DLD1 (cell line): ENCODE measurements around the gene SLC22A4.

Source experiments
- in situ Hi-C: cut with HindIII; loops from 2 replicates; pipeline ENCODE4 v1.10.0; 2017; ENCODE audit warnings: low sequenced_read_pairs

The SLC22A4 gene

GRCh38 chr5:132389051-132389331 lies 94.8 kb downstream of the SLC22A4 start:
- in situ Hi-C loops: loop anchor here (25.0 kb wide), 1 partner anchor 98 kb away; the partner anchor contains the start of gene IRF1

- in situ Hi-C loops: loop anchor here (25.0 kb wide), 1 partner anchor 98 kb away; the partner anchor contains the start of gene IRF1
These were observed 95.5 kb downstream of the SLC22A4 start for GRCh38 chr5:132389585-132390286.

- in situ Hi-C loops: loop anchor here (25.0 kb wide), 1 partner anchor 96 kb away; the partner anchor contains the start of gene IRF1
These were observed 97.1 kb downstream of the SLC22A4 start for GRCh38 chr5:132391247-132391646.

- in situ Hi-C loops: loop anchor here (25.0 kb wide), 1 partner anchor 95 kb away; the partner anchor contains the start of gene IRF1
These were observed 97.7 kb downstream of the SLC22A4 start for GRCh38 chr5:132391870-132392269.

GRCh38 chr5:132392411-132392810 lies 98.2 kb downstream of the SLC22A4 start:
- in situ Hi-C loops: loop anchor here (25.0 kb wide), 1 partner anchor 95 kb away; the partner anchor contains the start of gene IRF1

- in situ Hi-C loops: loop anchor here (25.0 kb wide), 1 partner anchor 94 kb away; the partner anchor contains the start of gene IRF1
These were observed 99.0 kb downstream of the SLC22A4 start for GRCh38 chr5:132392978-132393825.
